Chondrocyte (in vitro differentiated cells): ENCODE data around the gene RNF26. TPM values are rescaled to one million over a fixed set of nuclear protein-coding genes. Genes with fewer than 3 reads are reported as not detected.

Experiments
- DNase-seq: peaks from one replicate; pipeline ENCODE4 v3.0.0; 2021; ENCODE audit warnings: mixed read lengths, low spot score
- H3K27ac Mint-ChIP-seq: one replicate; pipeline ENCODE4 v1.8.0; 2021; ENCODE audit warnings: mild to moderate bottlenecking, moderate library complexity, mixed read lengths; ENCODE audit not compliant: unreplicated experiment
- H3K27me3 Mint-ChIP-seq: 2 replicates; pipeline ENCODE4 v1.8.0; 2021; ENCODE audit warnings: low read depth, mixed read lengths
- H3K36me3 Mint-ChIP-seq: 2 replicates; pipeline ENCODE4 v1.8.0; 2021; ENCODE audit warnings: low read depth, mixed read lengths
- H3K4me1 Mint-ChIP-seq: 2 replicates; pipeline ENCODE4 v1.8.0; 2021; ENCODE audit warnings: low read depth, mild to moderate bottlenecking, mixed read lengths
- H3K4me3 Mint-ChIP-seq: one replicate; pipeline ENCODE4 v1.8.0; 2021; ENCODE audit warnings: mild to moderate bottlenecking, moderate library complexity, mixed read lengths; ENCODE audit not compliant: unreplicated experiment
- H3K9me3 Mint-ChIP-seq: 2 replicates; pipeline ENCODE4 v1.8.0; 2021; ENCODE audit warnings: low read depth, mixed read lengths
- CTCF ChIP-seq: fragments of 200-600 bp; sonication (generic); IDR thresholded peaks from 2 replicates; pipeline ENCODE4 v1.5.0; 2021; ENCODE audit warnings: antibody characterized with exemption, mild to moderate bottlenecking, moderate library complexity
- total RNA-seq: library from RNA; stranded (reverse); gene quantifications from 3 replicates; pipeline ENCODE4 v1.2.1, GENCODE V29; 2021

The RNF26 gene
- total RNA-seq, 1 donor from 2014 or later, result 22.8 TPM

GRCh38 chr11:119316016-119316728, 18.2 kb upstream of the RNF26 start:
- Mint-ChIP-seq H3K4me1 (peaks cover 51% of the 10 kb centered on the region), H3K36me3 (peaks cover 15% of the 10 kb centered on the region), H3K27ac (peak overlapping the region; percentile 83), H3K9me3 (no peaks in the 10 kb centered on the region), H3K27me3 (no peaks in the 10 kb centered on the region), H3K4me3 (peak overlapping the region; percentile 80)
- no peak for DNase-seq
- no peak for TF ChIP-seq CTCF

GRCh38 chr11:119316729-119317591, 17.4 kb upstream of the RNF26 start, which contains the start of gene MCAM:
TSS of gene MCAM (minus strand) at chr11:119317130. CDS start at chr11:119317101, 29 bp downstream.
- Mint-ChIP-seq H3K27me3 (no peaks in the 10 kb centered on the region), H3K4me1 (peaks cover 57% of the 10 kb centered on the region), H3K36me3 (peaks cover 13% of the 10 kb centered on the region), H3K4me3 (peak within 1 kb of the TSS; percentile 80), H3K27ac (peak within 1 kb of the TSS; percentile 98), H3K9me3 (no peaks in the 10 kb centered on the region)
- no peak for TF ChIP-seq CTCF
- DNase-seq, result no peak

GRCh38 chr11:119317592-119318239, 16.6 kb upstream of the RNF26 start:
- no peaks in the 10 kb centered on the region for H3K27me3 Mint-ChIP-seq
- peaks cover 62% of the 10 kb centered on the region for H3K4me1 Mint-ChIP-seq
- no peak for DNase-seq
- peaks cover 10% of the 10 kb centered on the region for H3K36me3 Mint-ChIP-seq
- peak overlapping the region; percentile 98 for H3K27ac Mint-ChIP-seq
- no peak for TF ChIP-seq CTCF
- H3K4me3 Mint-ChIP-seq, result peak overlapping the region; percentile 64
- H3K9me3 Mint-ChIP-seq, result no peaks in the 10 kb centered on the region

GRCh38 chr11:119318240-119319135, 15.8 kb upstream of the RNF26 start:
- H3K9me3 Mint-ChIP-seq, result no peaks in the 10 kb centered on the region
- peaks cover 8% of the 10 kb centered on the region for H3K36me3 Mint-ChIP-seq
- peak overlapping the region; percentile 60 for H3K4me3 Mint-ChIP-seq
- H3K4me1 Mint-ChIP-seq, result peaks cover 63% of the 10 kb centered on the region
- DNase-seq, result no peak
- no peak for TF ChIP-seq CTCF
- peak overlapping the region; percentile 98 for H3K27ac Mint-ChIP-seq
- H3K27me3 Mint-ChIP-seq, result no peaks in the 10 kb centered on the region
